DMS153 treated with DMSO at 0.1 percent for 48 hours (cell line): ENCODE data around the gene AK3.

Source experiments
- DNase-seq: peaks from one replicate; lab custom pipeline; 2025; ENCODE audit not compliant: unreplicated experiment; lab: John Stamatoyannopoulos, UW

AK3 gene

DNA sequence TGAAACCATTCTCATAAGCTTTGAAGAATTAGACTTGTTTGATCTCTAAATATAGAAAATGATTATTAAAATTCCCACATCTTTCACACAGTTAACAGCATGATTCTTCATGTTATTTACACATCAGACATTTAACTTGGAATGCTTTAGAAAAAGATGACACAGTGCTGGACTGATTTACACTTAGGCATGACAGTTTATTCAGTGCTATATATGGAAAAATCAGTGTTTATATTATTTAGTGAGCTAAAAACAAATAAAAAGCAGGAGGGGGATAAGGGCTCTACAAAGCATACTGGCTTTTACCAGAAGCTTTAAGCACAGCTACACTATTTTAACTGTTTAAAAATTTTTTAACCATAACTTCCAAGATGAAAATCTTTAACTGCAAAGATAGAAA lies 31.6 kb downstream of the AK3 start:
- DNase-seq: no peak

DNA sequence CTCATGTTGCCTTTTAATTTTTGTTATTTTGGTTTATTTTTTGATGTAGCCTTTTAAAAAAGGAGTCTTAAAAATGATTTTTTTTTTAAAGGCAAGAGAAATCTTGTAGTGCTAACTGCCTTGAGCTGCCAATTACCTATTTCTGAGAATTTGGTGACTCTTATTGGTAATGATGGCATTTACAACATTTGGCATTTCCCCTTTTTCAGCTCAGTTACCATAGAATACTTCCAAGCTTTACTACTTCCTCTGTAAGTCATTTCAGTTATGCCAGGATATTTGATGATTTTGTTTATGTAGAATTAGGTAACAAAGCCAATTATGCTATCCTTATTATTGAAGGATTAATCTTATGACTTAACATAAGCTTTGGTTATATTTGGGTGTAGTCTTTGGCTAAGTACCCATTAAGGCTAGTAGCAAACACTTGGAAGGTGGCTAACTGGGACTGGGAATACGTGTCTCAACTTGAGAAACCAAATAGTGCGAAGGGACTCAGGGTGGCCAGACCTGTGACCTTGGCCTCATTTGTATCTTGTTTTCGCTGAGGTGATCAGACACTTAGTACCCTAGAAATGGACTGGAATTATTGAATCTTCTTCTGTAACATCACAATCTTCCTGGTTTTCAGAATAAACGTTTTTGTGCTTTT lies 33.9 kb downstream of the AK3 start:
- DNase-seq: no peak

DNA sequence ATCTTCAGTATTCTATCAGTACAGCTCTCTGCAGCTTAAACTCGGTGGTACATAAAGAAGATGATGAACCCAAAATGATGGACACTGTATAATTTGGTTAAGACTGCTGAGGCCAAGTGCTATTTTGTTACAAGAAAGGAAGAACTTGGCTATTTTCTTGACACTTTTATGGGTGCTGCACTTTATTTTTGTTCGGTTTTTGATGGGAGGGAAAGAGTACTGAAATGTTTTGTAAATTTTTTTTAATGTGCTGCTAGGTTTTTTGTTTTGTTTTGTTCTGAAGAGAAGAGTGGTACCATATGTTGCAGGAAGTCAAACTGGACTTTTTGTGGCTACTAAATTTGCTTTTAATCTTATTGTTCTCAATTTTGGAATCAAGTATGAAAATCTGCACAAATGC lies 35.0 kb downstream of the AK3 start:
- no peak for DNase-seq

DNA sequence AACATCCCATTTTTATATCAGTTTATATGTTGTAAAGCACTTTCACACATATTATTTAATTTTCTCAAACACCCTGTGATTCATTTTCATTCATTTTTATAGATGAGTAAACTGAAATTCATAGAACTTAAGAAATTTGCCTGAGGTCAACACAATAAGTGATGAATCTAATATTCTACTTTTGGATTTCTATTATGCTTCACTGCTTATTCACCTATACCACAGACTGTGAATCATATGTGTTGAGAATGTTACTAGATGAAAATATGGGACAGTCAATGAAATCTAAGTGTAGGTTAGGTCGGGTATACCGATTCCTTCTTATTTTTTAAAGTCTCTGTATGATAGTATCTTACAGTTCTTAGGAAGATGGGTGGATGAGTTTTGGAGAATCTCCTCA lies 36.9 kb downstream of the AK3 start:
- no peak for DNase-seq

DNA sequence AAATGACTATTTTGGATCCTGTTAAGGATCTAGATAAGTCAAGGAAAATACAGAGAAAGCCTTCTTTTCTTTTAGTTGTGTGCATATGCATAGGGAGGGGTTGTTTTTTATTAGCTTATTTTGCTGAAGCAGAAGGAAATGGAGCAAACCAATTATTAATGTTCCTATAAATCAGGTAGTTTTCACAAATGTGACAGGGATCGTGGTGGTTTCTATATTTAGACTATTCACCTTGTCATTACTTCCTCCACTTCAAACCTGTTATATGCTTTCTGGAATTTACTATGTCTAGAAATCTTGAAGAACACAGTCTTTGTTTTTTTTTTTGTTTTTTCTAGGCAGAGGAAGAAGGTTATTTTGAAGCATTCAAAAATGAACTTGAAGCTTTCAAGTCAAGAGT lies 39.5 kb downstream of the AK3 start:
- no peak for DNase-seq

DNA sequence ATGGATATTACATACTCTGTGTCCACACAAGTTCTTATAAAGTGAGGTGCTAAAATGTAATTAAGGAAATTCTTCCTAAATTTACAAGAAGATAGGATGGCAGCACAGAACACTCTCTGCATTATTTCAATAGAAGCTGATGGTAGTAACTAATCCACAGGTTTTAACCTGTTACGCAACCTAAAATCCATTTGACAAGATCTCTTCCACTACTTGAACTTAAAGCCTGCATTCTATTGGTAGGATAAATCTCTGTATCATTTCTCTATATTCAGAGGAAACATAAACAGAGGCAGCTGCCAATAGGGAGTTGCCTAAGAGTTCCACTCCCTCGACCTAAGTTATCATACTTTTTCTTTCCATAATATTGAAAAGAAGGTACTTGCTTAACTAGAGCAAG lies 40.1 kb downstream of the AK3 start:
- DNase-seq: no peak

DNA sequence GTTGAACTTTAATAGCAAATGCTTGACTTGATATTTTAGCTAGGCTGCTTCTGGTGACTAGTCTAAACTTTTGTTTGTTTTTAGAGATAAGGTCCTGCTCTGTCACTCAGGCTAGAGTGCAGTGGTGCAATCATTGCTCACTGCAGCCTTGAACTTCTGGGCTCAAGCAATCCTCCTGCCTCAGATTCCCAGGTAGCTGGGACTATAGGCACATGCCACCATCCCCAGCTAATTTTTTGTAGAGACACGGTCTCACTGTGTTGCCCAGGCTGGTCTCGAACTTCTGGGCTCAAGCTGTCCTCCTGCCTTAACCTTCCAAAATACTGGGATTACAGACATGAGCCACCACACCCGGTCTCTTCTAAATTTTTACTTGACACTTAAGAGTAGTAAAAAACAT lies 40.9 kb downstream of the AK3 start:
- no peak for DNase-seq

DNA sequence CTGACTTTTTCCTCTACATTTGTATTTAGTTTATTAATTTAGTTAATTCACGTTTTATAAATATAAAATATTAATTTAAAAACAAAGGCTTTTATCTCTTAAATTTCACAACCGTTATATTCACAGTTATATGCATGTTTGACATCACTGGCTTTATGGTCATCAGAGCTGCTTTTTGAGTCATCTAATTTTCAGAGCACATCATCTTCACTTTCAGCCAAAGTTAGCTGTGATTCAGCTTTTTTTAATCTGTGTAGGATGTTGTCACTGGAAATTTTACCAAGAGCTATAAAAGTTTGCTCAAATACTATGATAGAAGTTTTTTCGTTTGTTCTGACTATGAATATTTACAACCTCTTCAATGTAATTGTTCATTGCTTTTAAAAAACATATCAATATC lies 49.2 kb downstream of the AK3 start:
- no peak for DNase-seq

DNA sequence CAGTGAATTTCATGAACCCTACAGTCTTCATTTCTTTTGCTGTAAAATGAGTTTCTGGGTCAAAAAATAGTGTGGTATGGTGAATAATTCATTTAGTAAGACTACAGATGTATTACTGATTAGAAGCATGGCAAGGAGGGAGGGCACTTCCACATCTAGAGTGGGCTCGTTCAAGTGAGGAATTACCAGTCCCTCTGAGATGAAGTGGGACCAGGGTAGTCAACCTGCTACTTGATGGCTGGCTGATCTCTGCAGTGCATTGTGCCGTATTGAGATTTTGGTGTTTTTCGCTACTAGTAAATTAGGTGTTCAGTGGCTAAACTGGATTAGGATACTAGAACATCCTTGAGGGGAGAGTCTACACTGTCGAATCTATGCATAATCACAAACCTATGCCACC lies 50.9 kb downstream of the AK3 start:
- DNase-seq: no peak

DNA sequence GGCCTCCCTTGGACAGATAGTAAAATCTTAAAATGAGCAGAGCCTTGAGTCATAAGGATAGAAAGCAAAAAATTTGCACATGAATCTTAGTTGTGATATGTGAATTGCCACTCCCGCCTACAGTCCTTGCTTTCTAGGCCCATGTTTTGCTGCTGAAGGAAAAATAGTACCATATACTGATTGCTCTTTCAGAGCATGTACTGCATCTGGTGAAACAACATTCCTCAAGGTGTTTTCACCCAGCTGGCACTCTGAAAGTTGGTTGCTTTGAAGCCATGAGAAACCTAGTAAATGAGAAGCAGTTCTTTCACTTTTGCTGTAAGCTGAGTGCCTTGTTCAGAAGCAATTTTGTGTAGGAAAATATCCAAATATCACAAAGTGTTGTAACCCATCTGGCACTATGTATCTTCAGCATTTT lies 51.3 kb downstream of the AK3 start:
- no peak for DNase-seq

DNA sequence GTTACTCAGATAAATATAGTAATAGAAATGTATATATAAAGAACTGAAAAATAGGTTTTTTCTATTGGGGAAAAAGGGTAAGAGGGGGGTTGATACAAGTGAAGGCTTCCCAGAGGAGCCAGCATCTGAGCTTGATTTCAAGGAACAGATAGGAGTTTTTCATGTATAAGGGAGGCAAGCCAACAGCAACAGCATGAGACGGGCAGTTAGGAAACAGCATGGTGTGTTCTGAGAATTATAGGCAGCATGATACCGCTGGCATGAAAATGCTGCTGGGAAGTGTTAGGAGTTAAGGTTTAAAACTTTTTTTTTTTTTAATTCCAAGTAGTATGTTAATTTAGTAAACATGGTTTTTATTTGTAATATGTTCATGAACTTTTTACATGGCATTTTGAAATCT lies 52.0 kb downstream of the AK3 start:
- no peak for DNase-seq

DNA sequence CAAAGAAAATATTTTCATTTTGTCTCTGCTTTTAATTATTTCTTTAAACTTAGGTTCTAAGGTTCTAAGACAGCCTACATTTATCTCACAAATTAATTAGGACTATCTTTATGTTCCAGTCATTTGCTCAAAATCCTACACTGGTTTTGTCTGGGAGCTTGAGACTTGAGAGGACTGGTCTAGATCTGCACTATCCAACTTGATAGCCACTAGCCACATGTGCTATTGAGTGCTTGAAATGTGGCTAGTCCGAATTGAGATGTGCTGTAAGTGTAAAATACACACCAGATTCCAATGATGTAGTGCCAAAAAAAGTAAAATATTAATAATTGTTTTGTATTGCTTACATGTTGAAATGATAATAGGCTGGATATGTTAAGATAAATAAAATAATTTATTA lies 54.4 kb downstream of the AK3 start:
- DNase-seq: no peak

DNA sequence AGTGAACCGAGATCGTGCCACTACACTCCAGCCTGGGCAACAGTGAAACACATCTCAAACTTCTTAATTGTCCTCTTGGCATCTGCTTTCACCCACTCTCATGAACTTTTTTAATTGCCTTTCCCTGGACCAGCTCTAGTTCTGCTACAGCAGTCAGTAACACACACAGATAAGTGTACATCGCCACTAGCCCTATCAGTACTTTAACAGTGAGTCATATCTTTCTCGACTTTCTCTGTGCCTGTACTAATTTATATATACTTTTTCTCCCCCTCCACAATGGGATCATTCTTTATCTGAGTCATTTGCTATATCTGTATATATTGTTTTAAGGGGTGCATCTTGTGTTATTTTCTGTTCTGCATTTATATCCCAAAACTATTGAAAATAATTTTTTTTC lies 54.9 kb downstream of the AK3 start:
- no peak for DNase-seq

DNA sequence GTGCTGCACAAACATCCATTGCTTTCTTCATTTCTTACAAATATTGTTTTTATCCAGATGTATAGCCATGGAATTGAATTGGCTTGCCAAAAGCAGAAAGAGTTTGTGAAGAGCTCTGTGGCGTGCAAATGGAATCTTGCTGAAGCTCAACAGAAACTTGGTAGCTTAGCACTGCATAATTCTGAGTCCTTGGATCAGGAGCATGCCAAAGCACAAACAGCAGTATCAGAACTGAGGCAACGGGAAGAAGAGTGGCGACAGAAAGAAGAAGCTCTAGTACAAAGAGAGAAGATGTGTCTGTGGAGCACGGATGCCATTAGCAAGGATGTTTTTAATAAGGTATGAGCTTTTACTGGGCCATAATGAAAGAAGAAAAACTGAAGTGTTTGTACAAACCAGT lies 56.2 kb downstream of the AK3 start:
- no peak for DNase-seq

DNA sequence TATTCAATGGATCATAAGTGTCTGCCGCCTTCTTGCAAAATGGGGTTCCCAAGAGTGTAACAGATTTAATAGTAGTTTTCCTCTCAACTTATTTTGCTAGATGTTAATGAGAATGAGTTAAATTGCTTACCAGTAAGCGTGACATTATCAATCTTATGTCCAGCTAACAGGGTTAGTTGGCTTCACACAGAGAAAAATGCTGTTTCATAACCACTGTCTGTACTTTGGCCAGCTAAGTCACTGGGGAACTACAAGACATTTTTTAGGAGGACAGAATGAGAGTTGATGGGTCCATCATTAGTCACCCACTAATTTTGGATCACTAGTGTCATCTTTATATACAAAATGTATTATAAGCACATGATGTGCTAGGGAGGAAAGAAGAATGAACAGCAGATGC lies 60.3 kb downstream of the AK3 start:
- no peak for DNase-seq

DNA sequence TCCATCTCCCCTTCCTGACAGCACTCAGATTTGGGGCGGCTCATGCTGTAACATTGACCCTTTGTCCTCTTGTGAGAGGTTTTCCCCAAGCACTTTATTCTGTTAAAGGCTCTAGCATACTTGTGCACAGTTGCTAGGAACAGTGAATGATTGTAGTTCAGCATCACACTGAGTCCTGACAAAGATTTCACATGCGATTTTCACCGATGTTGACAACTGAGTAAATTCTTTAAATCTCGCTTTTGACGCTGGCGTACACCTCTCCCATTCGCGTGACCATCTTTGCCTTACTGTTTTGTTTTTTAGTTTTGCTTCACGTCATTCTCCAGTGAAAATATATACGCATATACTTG lies 60.9 kb downstream of the AK3 start:
- DNase-seq: no peak

DNA sequence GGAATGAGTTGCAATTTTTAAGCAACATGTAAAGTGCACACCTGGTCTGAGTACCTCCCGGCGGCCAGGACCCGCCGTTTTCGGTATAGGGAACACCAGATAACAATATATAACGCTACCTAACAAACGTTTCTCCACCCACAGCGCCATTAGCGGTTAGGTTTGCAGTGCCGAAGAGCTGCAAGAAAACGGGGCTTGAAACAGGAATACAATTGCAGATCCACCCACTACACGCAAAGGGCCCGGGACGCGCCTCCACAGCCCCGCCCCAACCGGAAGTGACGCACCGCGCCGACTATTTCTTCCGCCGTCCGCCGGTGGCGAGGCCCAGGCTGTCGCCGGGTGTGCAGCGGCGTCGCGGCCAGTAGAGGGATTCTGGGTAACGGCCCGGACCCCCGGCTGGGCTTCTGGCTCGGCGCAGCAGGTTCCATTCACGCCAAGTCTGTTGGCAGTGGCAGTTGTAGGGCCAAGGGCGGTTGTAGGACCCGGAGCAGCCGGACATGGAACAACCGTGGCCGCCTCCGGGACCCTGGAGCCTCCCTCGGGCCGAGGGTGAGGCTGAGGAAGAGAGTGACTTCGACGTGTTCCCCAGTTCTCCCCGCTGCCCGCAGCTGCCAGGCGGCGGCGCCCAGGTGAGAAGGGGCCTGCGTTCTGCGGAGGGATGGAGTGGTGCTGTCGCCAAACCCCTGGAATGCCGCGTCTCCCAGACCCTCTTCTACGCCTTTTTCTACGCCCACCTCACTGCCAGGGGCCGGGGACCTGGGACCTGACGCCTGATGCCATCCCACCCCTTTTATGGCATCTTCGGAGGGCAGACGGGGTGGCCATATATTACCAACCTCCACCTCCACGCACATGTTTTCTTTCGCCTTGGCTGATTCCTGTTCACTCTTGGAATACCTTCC lies 61.5 kb downstream of the AK3 start, which contains the start of gene CDC37L1:
Gene CDC37L1 (plus strand): TSS at position 302 of the 905 bp plus-strand sequence. CDS start 199 bp downstream, at position 501.
- peak; percentile 81 for DNase-seq

DNA sequence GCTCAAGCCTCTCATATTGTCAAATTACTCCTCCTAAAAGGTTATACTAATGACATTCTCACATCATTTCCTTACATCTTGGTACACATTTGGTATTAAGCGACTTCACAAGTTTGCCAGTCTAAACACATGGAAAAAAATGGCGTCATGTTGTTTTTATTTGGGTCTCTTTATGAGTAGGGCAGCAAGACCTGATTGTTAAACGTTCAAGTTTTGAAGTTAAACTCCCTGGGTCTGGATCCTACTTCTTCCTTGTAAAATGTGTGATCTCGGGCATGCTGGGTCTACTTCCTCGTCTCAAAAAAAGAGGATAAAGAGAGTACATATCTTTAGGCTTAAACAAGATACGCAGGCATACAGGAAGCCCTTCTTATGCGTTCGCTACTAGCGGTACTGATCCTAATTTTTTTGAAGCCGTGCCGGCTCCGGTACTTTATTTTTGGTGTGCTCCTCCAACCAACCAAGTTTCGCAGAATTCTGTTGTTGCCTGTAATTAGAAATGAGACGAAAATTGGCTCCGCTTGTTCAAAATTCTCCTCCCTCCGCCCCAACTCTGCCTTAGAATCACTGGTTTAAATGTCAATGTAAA lies 62.2 kb downstream of the AK3 start:
- peak; percentile 38 for DNase-seq

DNA sequence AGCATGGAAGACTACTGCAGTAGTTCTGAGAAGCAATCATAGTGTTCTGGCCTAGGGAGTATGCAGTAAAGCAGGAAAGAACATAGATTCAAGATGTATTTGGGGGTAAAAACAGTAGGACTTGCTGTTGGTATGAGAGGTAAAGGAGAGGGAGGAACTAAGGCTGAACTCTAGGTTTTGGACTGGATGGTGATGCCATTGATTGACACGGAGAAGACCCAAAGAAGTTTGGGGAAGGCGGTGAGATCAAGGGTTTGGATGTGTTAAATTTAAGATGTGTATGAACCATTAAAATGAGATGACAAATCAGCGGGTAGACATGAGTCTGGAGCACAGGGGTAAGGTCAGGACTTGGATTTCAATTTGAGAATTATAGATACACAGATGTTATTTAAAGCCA lies 63.6 kb downstream of the AK3 start:
- no peak for DNase-seq

DNA sequence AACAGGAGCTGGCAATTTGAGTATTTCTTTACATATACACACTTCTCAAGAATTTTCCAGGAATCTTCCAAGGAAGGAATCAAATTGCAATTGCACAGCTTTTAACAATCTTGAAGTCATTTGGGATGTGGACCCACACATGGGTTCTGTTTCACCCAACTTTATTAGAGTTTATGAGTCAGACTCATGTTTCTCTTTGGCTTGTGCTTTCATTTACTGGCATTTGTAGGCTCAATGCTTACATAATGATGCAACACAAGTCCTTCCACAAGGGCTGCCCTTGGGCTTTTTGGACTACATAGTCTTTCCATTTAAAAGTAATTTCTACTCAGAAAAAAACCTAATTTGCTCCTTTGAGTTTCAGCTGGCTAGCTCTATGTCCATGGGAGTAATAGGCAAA lies 66.2 kb downstream of the AK3 start:
- DNase-seq: no peak

DNA sequence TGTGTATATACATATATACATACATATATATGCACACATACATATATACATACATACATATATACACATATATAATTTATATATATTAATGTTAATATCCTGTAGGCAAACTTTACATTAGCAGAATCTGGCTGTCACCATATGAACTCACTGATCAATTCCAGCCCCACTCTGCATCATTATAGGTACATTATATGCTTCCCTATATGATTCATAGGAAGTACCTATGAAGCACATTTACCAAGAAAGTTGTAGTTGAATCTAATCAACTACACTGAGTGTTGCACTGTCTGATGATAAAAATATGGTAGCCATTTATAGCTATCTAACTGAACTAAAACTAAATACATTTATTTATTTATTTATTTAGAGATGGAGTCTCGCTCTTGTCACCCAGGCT lies 69.3 kb downstream of the AK3 start:
- DNase-seq: no peak

DNA sequence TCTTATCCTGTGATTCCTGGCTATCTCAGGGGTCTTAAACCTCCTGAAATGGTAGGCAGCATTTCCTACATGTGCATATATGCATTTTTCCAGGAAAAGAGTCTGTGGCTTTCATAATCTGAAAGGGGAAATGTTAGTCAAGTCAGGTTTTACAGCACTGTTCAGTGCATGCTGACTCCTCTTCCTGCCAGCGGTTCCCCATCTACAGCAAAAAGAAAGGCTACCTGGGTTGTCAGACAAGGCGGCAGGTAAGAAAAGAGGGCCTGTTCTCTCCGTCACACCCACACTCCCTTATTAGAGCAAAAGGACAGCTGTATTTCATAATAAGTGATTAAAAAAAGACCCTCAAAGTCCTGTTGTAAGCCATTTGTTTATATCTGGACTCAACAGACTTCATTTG lies 70.4 kb downstream of the AK3 start:
- DNase-seq: no peak
